GM21360 (cell line): ENCODE measurements around the gene SP7.
"Not testable (repeated sequence)": the region's sequence is repeated elsewhere in the genome, so short reads cannot be mapped to it uniquely, and the experiment has no call there.

ENCODE experiments used
- ATAC-seq: cut with Tn5 transposase; IDR thresholded peaks from one replicate; pipeline ENCODE4 v1.9.1; 2021; ENCODE audit warnings: mild to moderate bottlenecking, moderate library complexity; ENCODE audit not compliant: unreplicated experiment

The SP7 gene

DNA sequence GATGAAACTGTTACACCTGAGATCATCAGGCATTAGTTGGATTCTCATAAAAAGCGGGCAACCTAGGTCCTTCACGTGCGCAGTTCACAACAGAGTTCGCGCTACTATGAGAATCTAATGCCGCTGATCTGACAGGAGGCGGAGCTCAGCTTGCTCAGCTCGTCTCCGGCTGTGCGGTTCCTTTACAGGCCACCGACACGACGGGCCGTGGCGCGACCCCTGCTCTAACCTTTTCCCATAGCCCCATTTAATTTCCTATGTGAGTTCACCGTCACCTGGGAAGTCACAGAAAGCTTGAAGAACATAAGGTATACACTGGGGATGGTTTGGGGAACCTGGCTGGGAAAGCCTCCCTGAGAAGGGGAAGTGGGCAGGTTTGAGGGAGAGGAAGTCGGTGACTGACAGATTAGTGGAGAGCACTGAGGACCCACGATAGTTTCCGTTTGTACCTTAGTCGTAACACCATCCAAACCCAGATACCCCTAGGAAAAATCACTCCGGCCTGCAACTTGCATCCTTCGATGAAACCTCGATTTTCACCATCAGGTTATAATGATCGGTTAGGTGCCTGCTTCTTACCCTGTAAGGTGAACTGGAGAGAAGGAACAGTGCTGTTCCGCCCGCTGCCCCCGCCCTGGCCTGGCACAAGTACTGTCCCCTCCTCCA is 11.9 kb downstream of the SP7 start:
- peak; percentile 16 for ATAC-seq

DNA sequence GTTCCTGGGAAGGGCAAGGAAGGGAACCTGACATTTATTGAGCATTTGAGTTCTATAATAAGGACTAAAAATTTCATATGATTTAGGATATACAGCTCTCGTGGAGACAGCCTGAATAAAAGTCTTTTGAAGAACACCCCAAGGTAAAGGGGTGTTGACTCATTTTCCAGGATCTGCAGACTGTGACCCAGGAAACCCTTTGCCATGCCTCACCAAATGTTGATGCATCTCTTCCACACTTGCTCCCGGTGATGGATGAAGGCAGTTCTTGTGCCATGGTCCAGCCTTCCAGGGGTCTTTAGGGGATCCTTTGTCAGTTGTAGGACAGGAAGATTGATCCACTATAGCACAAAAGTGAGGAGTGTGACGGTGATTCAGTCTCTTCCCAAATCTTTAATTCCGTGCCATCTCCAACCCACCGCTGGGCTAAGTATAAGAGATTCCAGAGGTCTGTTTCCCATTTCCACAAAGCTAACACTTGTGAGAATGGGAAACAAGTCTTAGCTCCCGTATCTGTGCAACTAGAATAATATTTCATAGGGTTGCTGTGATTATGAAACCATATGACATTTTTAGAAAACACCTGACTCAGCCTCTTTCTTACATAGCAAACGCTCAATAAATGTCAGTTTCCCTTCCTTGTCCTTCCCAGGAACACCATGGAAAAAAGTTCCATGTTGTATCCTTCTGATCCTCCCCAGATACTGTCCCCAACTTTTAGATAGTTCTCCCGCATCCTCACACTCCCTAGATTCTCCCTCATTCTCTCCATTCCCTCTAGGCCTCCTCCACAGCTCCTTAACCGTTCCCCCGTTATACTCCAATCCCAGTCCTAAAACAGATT is 15.6 kb downstream of the SP7 start:
- no peak for ATAC-seq

DNA sequence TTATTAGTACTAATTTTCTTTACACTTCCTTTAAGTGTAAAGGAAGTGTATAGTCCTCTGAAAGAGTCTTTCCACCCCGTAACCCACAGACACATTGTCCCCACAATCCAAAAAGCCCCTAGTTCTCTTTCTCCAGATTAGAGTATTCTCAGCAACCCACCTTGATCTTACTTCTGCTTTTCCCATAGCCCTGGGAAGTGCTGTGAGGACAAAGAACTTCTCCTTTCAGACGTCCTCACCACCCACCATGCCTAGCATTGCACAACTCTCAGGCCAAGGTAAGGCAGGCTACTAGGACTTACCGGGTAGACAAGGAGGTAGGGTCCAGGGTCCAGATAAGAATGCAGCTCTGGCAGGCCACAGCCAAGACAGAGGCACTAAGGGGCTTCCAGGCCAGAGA is 22.2 kb downstream of the SP7 start:
- ATAC-seq = no peak

- no peak for ATAC-seq
These were observed 27.9 kb downstream of the SP7 start for GRCh38 chr12:53308276-53308675.

DNA sequence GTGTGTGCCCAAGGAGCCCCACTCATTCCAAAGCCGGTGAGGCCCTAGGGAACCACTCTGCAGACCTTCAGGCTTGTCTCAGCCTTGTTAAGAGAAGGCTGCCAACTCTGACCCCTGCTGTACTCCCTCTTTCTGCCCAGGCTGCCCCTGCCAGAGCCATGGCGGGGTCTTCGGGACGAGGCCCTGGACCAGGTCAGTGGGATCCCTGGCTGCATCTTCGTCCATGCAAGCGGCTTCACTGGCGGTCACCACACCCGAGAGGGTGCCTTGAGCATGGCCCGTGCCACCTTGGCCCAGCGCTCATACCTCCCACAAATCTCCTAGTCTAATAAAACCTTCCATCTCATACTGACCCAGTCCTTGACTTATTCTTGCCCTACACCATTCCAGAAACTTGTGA is 29.3 kb downstream of the SP7 start:
- ATAC-seq = no peak

DNA sequence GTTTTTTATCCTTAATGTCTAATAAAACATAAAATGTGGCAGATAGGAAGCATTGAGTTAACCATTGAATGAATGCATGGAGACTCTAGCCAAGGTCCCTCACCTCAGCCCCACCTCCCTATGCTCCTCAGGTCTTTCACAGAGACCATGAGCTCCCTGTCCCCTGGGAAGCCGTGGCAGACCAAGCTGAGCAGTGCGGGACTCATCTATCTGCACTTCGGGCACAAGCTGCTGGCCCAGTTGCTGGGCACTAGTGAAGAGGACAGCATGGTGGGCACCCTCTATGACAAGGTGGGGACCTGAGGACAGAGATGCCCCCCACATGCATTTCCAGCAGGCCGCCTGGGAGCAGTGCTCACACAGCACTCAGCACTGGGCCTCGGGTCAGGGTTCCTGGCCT is 33.3 kb downstream of the SP7 start:
- no peak for ATAC-seq

GRCh38 chr12:53300187-53300586 is 36.0 kb downstream of the SP7 start:
- ATAC-seq = no peak

DNA sequence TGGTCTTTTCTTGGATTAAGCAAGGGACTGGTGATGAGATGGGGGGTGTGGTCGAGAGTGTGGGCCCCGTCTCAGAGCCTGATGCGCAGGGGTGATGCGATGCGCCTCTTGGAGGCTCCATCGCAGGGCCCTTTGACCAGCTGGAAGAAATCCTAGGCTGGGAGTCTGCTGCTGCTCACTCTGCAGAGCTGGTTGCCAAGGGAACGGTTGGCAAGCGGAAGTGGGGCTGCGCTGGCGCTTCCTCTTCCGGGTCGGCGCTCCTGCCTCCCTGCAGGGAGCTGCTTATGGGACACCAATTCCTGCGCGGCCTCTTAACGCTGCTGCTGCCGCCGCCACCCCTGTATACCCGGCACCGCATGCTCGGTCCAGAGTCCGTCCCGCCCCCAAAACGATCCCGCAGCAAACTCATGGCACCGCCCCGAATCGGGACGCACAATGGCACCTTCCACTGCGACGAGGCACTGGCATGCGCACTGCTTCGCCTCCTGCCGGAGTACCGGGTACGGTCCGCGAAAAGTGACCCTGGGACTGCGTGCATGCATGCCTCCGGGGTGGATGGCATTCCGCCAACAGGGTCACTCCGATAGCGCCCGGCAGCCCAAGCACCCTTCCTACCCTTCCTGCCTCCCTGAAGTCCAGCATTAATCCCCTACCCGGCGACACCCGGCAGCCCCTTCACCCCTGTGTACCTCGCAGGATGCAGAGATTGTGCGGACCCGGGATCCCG is 36.5 kb downstream of the SP7 start, which contains the start of gene MYG1:
TSS of gene MYG1 (plus strand) at position 242 of the 727 bp plus-strand sequence. CDS start at position 285, 43 bp downstream.
- peak; percentile 52 for ATAC-seq

DNA sequence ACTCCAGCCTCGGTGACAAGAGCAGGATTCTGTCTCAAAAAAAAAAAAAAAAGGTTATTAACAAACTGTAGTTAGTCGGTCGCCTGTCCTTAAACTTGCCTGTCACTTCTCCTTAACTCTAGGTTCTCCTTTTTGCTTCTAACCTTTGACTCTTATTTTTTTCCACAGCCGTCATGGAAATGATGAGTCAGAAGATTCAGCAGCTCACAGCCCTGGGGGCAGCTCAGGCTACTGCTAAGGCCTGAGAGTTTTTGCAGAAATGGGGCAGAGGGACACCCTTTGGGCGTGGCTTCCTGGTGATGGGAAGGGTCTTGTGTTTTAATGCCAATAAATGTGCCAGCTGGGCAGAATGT is 37.1 kb downstream of the SP7 start:
- ATAC-seq = no peak

DNA sequence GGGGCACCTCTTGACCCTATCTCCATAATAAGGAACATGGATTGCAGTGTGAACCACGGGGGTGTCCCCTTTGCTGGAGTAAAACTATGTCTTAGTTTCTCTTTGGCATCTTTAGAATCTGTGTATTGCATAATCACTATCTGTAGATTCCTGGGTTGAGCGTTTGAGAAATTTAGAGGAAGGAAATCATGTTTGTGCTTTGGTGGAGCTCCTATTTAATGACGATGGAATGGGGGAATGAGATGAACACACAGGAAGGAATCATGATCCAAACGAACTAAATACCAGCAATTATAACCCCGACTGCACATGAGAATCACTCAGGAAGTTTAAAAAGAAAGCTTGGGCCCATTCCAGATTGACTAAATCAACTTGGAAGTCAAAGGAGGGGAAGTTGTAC is 38.0 kb downstream of the SP7 start:
- no peak for ATAC-seq

GRCh38 chr12:53297106-53297505 is 39.0 kb downstream of the SP7 start:
- not testable (repeated sequence) for ATAC-seq

DNA sequence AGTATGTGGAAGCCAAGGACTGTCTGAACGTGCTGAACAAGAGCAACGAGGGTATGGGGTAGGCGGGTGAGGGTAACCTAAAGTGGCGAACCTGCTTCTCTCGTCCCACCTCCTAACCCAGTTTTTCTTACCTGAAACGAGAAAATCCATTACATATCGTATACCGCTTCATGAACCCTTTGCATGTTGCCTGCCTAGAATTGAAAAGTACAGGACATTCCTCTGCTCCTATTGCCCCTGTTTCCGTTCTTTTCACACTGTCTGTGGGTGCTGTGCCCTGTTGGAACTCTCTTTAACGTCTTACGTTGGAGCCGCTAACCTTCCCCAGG is 40.3 kb downstream of the SP7 start:
- ATAC-seq = no peak

DNA sequence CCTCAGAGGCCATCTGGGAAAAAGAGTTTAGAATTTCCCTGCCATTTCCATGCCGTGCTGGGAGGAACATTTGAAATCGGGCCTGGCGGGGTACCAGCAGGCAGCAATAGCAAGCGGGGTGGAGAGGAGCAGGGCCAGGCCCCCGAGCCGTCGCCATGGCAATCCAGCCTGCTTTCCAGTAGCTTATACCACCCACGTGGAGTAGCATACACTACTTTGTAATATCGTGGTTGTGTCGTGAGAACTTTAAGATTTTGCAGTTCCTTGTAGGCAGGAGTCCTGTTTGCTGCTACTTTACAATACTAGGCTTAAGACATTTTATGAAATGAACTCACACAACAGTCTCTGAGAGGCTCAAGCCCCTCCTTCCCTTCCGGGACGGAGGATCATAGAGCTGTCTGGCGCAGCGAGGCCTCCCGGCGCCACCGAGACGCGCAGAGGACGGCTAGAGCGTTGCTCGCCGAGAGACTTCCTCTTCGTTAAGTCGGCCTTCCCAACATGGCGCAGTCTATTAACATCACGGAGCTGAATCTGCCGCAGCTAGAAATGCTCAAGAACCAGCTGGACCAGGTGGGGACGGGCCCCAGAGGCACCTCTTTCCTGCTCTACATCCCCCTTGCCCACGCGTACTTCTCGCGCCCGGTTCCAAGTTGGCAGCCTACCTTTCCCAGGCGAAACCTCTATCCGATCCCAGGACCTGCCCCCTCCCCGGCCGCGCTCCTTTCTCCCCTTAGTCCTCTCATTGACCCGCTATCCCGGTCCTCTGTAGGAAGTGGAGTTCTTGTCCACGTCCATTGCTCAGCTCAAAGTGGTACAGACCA is 40.9 kb downstream of the SP7 start, which contains the start of gene PFDN5:
TSS of gene PFDN5 (plus strand) at position 473 of the 821 bp plus-strand sequence. CDS start at position 499, 26 bp downstream.
- peak; percentile 71 for ATAC-seq

GRCh38 chr12:53292426-53292825 is 43.7 kb downstream of the SP7 start:
- ATAC-seq = no peak

DNA sequence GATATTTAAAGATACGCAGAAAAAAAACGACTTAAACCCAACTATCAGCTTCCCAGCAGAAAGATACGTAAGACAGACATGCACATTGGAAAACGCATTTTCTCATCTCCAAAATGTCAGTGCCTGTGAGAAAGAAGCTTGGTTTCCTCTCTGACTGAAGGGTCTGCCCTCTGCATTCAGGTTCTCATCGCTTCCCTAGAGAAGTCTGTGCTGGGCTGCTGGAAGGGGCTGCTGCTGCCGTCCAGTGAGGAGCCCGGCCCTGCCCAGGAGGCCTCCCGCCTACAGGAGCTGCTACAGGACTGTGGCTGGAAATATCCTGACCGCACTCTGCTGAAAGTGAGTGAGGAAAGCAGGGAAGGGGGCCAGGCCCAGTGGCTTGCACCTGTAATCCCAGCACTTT is 45.5 kb downstream of the SP7 start:
- ATAC-seq = no peak

DNA sequence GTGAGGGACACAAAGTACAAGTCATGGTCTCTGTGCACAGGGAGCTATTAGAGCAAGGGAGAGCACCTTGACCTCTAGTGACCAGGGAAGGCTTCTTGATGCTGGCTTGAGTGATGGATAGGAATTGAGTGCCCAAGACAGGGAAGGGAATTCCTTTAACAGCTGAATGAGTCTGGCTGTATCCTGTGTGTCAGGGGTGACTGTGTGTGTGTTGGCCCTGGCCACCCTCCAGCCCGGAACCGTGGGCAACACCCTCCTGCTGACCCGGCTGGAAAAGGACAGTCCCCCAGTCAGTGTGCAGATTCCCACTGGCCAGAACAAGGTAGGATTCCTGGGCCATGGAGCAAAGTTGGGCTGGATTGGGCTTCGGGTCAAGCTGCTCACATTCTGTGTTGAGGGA is 46.3 kb downstream of the SP7 start:
- no peak for ATAC-seq

DNA sequence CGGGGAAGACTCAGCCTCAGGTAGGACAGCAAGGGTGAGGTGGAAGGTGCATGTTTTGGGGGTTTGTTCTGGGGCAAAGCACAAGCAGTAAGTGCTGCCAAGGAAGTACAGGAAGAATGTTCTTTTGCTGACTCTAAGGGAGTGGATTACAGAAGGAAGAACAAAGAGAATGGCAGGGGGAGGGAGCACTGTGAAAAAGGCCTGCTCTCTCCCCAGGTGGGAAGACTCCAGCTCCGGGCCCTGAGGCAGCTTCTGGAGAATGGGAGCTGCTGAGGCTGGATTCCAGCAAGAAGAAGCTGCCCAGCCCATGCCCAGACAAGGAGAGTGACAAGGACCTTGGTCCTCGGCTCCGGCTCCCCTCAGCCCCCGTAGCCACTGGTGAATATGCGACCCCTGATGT is 47.8 kb downstream of the SP7 start:
- ATAC-seq = no peak

GRCh38 chr12:53287741-53288216 is 48.4 kb downstream of the SP7 start:
- ATAC-seq = no peak

DNA sequence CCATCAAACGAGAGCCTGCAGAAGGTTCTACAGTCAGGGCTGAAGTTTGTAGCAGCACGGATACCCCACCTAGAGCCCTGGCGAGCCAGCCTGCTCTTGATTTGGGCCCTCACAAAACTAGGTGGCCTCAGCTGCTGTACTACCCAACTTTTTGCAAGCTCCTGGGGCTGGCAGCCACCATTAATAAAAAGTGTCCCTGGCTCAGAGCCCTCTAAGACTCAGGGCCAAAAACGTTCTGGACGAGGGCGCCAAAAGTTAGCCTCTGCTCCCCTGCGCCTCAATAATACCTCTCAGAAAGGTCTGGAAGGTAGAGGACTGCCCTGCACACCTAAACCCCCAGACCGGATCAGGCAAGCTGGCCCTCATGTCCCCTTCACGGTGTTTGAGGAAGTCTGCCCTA is 49.7 kb downstream of the SP7 start:
- no peak for ATAC-seq

DNA sequence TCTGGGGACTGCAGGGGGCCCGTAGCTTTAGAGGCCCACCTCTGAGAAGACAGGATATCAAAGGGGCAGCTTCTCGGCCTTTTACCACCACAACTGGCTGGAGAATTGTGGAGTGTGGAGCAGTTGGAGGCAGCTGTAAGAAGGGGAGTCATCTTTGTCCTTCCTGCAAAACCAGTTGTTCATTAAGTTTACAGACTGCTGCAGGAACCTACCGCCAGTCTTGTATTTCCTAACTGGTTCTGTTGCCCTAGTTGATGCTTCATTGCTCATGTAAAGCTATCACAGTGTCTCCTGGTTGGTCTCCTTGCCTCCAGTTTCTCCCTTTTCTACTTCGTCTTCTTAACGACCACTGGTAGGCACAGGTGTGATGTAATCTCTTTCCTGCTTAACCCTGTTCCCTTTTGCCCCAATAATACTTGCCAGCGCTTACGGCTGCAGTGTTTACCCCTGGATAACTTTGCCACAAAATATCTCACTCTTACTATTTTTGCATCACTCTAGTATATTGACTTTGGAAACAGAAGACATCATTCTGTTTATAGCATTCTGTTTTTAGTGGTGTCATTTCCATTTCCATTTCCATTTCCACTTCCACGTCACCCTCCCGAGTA is 56.2 kb downstream of the SP7 start:
- ATAC-seq = no peak
